PC-3 (cell line): ENCODE measurements around the gene MSRB2. TPM values are rescaled to one million over a fixed set of nuclear protein-coding genes. Genes with fewer than 3 reads are reported as not detected.
"Not testable (repeated sequence)": the region's sequence is repeated elsewhere in the genome, so short reads cannot be mapped to it uniquely, and the experiment has no call there.

Experiments
- ATAC-seq: fragments of 200-7000 bp; cut with Tn5 transposase; 2 replicates; pipeline ENCODE4 v1.9.1; 2020; ENCODE audit warnings: mild to moderate bottlenecking, moderate library complexity
- BruUV-seq: library from RNA; stranded (reverse); fragments of 400-500 nt; replicated peaks from 2 replicates; lab custom pipeline; 2021; lab: Mats Ljungman, UMichigan
- CTCF ChIA-PET: fragments of 300-600 bp; sonication (Branson Sonifier 250); formaldehyde crosslinking; loops from one replicate; lab custom pipeline; 2022; ENCODE audit warnings: antibody characterized with exemption; lab: Charles Lee
- POLR2A ChIA-PET: fragments of 300-600 bp; sonication (Branson Sonifier 250); formaldehyde crosslinking; loops from one replicate; lab custom pipeline; 2022; ENCODE audit warnings: antibody characterized with exemption; ENCODE audit not compliant: unreplicated experiment; lab: Charles Lee
- DNase-seq: peaks from one replicate; pipeline ENCODE4 v3.0.0-alpha.2; 2015
- H2AFZ ChIP-seq: fragments of 300-600 bp; sonication (generic); 2 replicates; pipeline ENCODE4 v1.6.0; 2016; ENCODE audit warnings: antibody characterized with exemption, low read length
- H3F3A ChIP-seq: fragments of 300-600 bp; sonication (generic); one replicate; pipeline ENCODE4 v1.6.0; 2017; ENCODE audit warnings: antibody characterized with exemption, low read length, control low read depth, mild to moderate bottlenecking; ENCODE audit not compliant: unreplicated experiment
- H3K27ac ChIP-seq: fragments of 300-600 bp; sonication (generic); 2 replicates; pipeline ENCODE4 v1.5.1; 2016; ENCODE audit warnings: mild to moderate bottlenecking, low read length
- H3K27me3 ChIP-seq: fragments of 300-600 bp; sonication (generic); 2 replicates; pipeline ENCODE4 v1.6.1; 2016; ENCODE audit warnings: low read length, mixed read lengths
- H3K36me3 ChIP-seq: fragments of 300-600 bp; sonication (generic); 2 replicates; pipeline ENCODE4 v1.6.1; 2016; ENCODE audit warnings: low read depth, mixed run types, low read length, mixed read lengths
- H3K4me1 ChIP-seq: fragments of 300-600 bp; sonication (generic); 2 replicates; pipeline ENCODE4 v1.5.1; 2016; ENCODE audit warnings: low read length; ENCODE audit not compliant: insufficient read depth
- H3K4me2 ChIP-seq: fragments of 300-600 bp; sonication (generic); 2 replicates; pipeline ENCODE4 v1.6.0; 2016; ENCODE audit warnings: low read length
- H3K4me3 ChIP-seq: fragments of 300-600 bp; sonication (generic); 2 replicates; pipeline ENCODE4 v1.5.1; 2016; ENCODE audit warnings: mild to moderate bottlenecking, low read length, mixed read lengths
- H3K79me2 ChIP-seq: fragments of 300-600 bp; sonication (generic); 2 replicates; pipeline ENCODE4 v1.6.1; 2017; ENCODE audit warnings: low read length, mixed read lengths
- H3K9ac ChIP-seq: fragments of 300-600 bp; sonication (generic); 2 replicates; pipeline ENCODE4 v1.6.0; 2016; ENCODE audit warnings: mild to moderate bottlenecking, low read length
- H3K9me2 ChIP-seq: fragments of 300-600 bp; sonication (generic); replicated peaks from 2 replicates; pipeline ENCODE4 v1.6.1; 2016; ENCODE audit warnings: mixed run types, low read length, mixed read lengths
- H3K9me3 ChIP-seq: fragments of 300-600 bp; sonication (generic); 2 replicates; pipeline ENCODE4 v1.6.1; 2016; ENCODE audit warnings: low read length, mixed read lengths
- H4K20me1 ChIP-seq: fragments of 300-600 bp; sonication (generic); 2 replicates; pipeline ENCODE4 v1.6.1; 2016; ENCODE audit warnings: low read length, mixed read lengths
- CTCF ChIP-seq: fragments of 300-600 bp; sonication (generic); conservative IDR thresholded peaks from 2 replicates; pipeline ENCODE4 v1.5.1; 2017; ENCODE audit warnings: antibody characterized with exemption, low read depth, mild to moderate bottlenecking, low read length
- EZH2 ChIP-seq: fragments of 300-600 bp; sonication (generic); IDR thresholded peaks from one replicate; pipeline ENCODE4 v1.6.1; 2017; ENCODE audit warnings: antibody characterized with exemption, mild to moderate bottlenecking, low read length; ENCODE audit not compliant: unreplicated experiment
- EZH2phosphoT487 ChIP-seq: fragments of 300-600 bp; sonication (generic); IDR thresholded peaks from 2 replicates; pipeline ENCODE4 v1.6.1; 2018; ENCODE audit warnings: mild to moderate bottlenecking, antibody characterized with exemption, low read length, borderline replicate concordance
- intact Hi-C: fragments of 100-400 bp; cut with micrococcal nuclease; formaldehyde crosslinking; loops from 2 replicates; pipeline ENCODE4 v1.9.0; 2023
- total RNA-seq: library from RNA; depleted of rRNA; stranded (reverse); fragments of >200 nt; gene quantifications from 2 replicates; pipeline ENCODE4 v1.2.3, GENCODE V29; 2014

MSRB2 gene
- total RNA-seq, 1 experiment from 2014 or later: 14.3 TPM

DNA sequence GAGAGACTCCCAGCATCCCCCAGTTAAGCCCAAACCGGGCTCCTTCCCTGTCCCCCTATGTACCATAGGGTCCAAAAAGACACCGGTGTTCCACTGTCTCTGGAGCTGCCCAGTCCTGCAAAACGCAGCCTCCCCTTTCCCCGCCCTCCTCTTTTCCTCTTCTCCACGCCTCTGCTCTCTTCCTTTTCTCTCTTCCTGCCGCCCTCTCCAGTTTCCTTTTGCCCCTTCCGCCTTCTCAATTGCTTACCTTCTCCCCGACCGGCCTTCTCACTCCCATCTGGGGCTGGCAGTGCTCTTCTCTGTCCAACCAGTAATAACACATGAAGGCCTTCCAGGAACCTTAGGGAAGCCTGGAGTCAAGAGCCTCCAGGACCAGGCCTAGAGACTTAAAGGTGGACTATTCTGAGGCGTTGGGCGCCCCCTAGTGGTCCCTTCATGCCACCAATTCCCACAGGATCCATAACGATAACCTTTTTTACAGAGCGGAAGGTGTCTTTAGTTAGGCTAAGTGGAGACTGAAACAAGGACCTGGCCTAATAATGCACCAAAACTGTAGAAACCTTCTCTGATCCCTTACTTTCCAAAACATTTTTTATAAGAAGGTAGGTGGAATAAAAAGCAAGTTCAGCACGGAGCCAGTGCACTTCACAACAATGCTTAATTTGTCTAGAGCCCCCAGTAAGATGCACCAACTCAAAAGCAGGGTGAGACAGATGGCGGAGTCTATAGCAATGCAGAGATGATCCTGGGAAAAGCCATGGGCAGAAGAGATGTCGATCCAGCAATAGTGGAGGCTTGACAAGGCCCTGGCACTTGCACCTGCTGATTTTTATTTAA, 27.2 kb upstream of the MSRB2 start:
- H3K4me1 ChIP-seq: peaks cover 9% of the 10 kb centered on the region; the same call in 1 of the 2 replicates
- no peaks in the 10 kb centered on the region for H3K9me2 ChIP-seq
- ChIA-PET CTCF (no interaction called here), POLR2A (no interaction called here)
- H4K20me1 ChIP-seq: no peaks in the 10 kb centered on the region
- no peaks in the 10 kb centered on the region for H3K79me2 ChIP-seq
- ATAC-seq: peak; percentile 96
- H3K27ac ChIP-seq: no peak overlapping the region
- no peaks in the 10 kb centered on the region for H3K36me3 ChIP-seq
- H3F3A ChIP-seq: no peaks in the 10 kb centered on the region
- TF ChIP-seq EZH2 (no peak), EZH2phosphoT487 (no peak), CTCF (peak; percentile 89)
- no peak overlapping the region for H3K4me2 ChIP-seq
- no TSS peak for BruUV-seq
- peak overlapping the region; percentile 60 for H2AFZ ChIP-seq
- no peak overlapping the region for H3K4me3 ChIP-seq
- intact Hi-C loops: loop anchor here (2.0 kb wide), 1 partner anchor 79 kb away; no protein-coding TSS in a partner anchor
- H3K9me3 ChIP-seq: no peaks in the 10 kb centered on the region
- no peaks in the 10 kb centered on the region for H3K27me3 ChIP-seq
- H3K9ac ChIP-seq: no peak overlapping the region
- DNase-seq: peak; percentile 79

- Histone ChIP-seq H4K20me1 (no peaks in the 10 kb centered on the region), H3K79me2 (no peaks in the 10 kb centered on the region), H3K36me3 (no peaks in the 10 kb centered on the region), H3K9me2 (no peaks in the 10 kb centered on the region), H3K9me3 (no peaks in the 10 kb centered on the region), H3F3A (no peaks in the 10 kb centered on the region), H3K27me3 (no peaks in the 10 kb centered on the region), H3K4me2 (no peak overlapping the region), H3K4me3 (no peak overlapping the region), H3K27ac (no peak overlapping the region), H3K9ac (no peak overlapping the region), H3K4me1 (peaks cover 9% of the 10 kb centered on the region; the same call in 1 of the 2 replicates), H2AFZ (no peak overlapping the region)
- ChIA-PET POLR2A (no interaction called here), CTCF (no interaction called here)
- TF ChIP-seq CTCF (no peak), EZH2 (no peak), EZH2phosphoT487 (no peak)
- ATAC-seq (no peak), DNase-seq (no peak)
- BruUV-seq: no TSS peak
- intact Hi-C loops: loop anchor here (2.0 kb wide), 1 partner anchor 80 kb away; no protein-coding TSS in a partner anchor
Measured at GRCh38 chr10:23069019-23069815, 26.2 kb upstream of the MSRB2 start.

DNA sequence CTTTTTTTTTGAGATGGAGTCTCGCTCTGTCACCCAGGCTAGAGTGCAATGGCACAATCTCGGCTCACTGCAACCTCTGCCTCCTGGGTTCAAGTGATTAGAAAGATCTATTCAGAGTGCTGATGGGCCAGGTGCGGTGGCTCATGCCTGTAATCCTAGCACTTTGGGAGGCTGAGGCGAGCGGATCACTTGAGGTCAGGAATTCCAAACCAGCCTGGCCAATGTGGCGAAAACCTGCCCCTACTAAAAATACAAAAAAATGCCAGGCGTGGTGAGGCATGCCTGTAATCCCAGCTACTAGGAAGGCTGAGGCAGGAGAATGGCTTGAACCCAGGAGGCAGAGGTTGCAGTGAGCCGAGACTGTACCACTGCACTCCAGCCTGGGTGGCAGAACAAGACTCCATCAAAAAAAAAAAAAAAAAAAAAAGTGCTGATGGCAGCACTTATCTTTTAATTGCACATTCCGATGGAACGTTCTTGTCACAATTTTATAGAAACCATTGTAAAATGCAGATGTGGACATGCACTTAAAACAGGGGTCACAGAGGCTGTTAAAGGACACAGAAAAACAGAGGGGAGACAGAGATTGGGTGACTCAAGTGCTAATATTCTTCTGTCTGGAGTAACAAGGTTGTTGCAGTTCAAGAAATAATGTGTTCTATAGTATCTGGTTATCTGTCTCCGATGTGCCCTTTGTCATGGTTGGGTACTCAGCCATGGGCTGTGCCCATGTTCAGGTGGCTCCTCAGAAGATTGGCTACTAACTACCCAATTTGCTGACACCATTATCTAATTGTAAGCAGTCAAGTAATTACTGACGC, 25.1 kb upstream of the MSRB2 start:
- intact Hi-C loops, BruUV-seq, H3K9me3 ChIP-seq, H3K36me3 ChIP-seq, H3K9ac ChIP-seq, H3K4me3 ChIP-seq, H3K4me2 ChIP-seq, H3F3A ChIP-seq, DNase-seq, H2AFZ ChIP-seq, ATAC-seq, CTCF ChIA-PET, H3K79me2 ChIP-seq, POLR2A ChIA-PET, H3K27me3 ChIP-seq, H3K27ac ChIP-seq, H3K9me2 ChIP-seq, H3K4me1 ChIP-seq, H4K20me1 ChIP-seq: not testable (repeated sequence)
